Stimulated activated CD8-positive, alpha-beta memory T cell treated with anti-CD3 and anti-CD28 coated beads, Interleukin-12 subunit alpha, Interleukin-12 subunit beta, amount 100 ng/mL, for 24 hours (primary cell): Measurements from ENCODE around the gene SHH.
"Not testable (repeated sequence)": the region's sequence is repeated elsewhere in the genome, so short reads cannot be mapped to it uniquely, and the experiment has no call there.

Experiments
- DNase-seq: peaks from one replicate; pipeline ENCODE4 v3.0.0-alpha.2; 2020; ENCODE audit errors: extremely low read depth

Gene SHH

DNA sequence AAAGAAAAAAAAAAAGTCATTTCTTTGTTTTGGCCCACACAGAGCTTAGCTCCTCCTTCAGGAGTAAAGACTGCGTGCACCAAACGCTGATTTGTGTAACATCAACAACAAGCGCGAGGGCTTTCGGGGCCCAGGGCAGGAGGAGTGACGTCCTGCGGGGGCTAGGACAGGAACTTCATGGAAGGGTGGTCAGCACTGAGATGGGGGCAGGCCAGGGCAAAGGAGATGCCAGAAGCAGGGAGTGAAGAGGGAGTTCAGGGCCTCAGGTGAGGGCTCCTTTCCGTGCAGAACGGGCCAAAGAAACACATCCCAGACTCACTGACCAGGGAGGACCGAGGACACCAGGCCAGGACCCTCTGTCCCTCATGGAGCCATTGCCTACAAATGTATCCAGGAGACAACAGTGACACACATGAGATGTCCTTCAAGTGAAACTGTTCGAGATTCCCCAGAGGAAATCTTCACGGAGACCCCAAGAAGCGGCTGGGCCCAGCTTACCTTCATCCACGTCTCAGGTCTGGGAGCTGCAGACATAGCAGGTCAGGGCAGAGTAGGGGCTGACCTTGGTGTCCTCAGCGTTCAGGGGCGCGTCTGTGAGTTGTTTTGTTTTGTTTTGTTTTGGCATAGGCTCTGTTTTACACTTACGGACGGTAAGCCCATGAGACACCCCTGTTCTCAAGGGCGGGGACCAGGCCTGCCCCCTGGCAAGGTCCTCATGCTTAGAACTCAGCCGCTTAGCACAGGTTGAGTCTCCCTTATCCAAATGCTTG is 30.4 kb upstream of the SHH start:
- DNase-seq, result no peak

DNA sequence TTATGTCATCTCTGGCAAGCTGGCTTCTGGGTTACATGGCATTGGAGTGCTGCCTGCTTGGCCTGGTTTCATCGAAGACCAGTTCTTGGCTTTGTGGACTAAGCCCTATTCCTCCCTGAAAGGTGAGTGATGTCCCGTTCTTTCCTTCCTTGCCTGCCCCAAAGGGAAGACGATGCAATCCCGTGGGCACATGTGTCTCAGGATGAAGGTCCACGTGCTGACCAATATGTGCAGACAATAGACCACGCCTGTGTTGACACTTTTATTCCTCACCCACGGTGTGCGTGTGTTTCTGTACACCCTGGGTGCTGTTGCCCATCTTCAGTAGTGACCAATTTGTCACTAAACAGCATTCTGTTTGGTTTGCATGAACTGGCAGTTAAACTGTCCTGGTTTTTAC is 28.6 kb upstream of the SHH start:
- no peak for DNase-seq

DNA sequence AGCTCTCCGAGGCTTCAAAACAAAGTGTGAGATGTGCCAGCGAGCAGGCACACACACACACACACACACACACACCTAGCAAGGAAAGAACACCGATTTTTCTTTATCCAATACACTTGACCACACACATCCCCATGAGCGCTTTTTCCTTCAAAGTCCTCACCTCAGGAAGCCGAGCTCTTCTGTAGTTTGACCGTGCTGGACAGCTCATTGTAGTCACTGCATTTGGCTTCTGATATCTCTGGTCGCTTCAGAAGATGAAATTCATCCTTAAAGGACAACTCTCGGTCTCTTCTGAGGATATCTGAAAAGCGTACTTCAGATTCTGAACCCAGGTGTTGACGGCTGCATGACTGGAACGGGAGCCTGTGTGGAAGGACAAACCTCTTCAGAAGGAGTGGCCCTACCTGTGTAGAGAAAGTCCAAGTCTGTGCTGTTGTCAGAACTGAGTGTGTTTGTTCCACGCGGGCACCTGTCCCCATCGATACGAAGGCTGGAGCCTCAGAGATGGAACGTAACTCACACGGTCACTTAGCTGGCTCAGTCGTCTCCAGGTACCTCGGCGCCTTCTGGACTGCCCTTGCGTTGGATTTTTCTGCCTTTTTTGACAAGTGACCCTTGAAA is 28.1 kb upstream of the SHH start:
- DNase-seq, result no peak

DNA sequence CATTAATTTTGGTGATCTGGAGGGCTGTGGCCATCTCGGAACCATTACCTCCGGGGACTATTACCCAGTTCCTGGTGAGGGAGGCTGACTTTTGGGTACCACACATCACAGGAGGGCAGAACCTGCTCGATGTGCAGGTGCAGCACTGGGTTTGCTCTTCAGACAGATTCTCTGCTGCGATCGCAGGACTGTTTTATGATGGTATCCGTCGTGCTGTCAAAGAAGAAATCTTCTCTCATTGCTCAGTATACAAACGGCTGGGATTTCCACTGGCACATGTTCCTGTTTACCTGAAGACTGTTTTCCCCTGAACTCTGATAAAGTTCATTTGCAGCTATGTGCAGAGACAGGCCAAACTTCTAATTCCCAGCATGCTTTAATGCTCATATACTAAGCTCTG is 27.2 kb upstream of the SHH start:
- DNase-seq, result no peak

DNA sequence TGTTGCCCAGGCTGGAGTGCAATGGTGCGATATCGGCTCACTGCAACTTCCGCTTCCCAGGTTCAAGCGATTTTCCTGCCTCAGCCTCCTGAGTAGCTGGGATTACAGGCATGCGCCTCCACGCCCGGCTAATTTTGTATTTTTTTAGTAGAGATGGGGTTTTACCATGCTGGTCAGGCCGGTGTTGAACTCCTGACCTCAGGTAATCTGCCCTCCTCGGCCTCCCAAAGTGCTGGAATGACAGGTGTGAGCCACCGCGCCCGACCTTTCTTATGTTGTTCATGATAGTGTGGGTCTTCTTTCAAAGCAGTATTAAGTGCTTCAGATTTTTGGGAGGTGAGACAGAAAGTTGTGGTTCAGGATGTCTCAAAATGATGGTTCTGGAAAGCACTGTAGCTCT is 26.0 kb upstream of the SHH start:
- DNase-seq, result not testable (repeated sequence)

DNA sequence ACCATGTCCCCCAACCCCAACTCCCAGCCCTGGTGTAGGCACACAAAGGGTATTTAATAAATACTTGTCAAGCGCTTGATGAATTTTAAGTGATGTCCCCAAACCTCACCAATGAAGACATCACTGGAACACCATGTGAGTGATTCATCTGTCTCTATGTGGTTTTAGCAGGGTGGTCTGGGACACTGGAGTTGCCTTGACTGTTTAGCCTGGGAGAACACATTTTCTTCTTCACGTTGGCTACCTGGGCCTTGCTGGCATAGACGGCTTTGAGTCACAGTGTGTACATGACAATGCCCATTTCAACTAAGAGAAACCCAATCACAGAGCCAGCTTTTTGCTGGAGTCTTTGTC is 24.8 kb upstream of the SHH start:
- DNase-seq, result no peak

DNA sequence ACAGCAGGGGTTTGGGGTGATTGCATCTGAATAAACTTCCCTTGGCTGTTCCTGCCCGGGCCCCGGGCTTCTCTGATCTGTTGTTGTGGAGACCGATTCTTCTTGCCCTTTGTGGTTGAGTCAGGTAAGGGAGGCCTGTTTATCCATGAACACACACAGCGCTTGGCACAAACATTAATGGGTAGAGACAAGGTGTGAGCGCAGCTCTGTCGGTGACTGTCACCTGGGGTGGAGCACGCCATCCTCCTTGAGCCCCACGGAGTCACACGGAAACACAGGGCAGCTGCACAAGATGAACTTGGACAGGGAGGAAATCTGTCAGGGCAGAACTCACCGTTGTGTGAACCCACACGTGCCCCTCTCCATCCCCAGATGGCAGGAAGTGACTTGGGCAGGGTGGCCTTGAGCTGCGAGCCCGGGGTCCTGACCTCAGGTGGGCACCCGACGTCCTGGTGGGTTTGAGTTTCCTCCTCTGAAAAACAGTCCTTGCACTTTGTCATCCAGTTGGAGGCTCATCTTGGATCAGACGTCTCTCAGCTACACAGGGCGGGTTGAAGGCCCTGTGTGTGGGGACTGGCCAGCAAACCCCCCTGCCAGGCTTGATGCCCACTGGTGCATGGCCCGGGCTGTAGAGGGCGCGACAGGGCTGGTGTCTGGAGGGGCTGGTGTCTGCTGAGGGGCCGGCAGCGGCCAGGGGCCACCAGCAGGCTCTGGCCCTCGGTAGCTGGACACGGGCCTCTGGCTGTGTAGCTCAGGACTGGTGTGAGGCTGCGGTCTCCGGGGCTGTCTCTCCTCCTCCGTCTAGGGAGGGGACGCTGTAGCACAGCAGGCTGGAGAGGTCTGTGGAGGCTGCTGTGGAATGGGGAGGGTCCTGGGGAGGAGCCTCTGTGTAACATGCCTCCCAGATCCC is 24.2 kb upstream of the SHH start:
- no peak for DNase-seq

DNA sequence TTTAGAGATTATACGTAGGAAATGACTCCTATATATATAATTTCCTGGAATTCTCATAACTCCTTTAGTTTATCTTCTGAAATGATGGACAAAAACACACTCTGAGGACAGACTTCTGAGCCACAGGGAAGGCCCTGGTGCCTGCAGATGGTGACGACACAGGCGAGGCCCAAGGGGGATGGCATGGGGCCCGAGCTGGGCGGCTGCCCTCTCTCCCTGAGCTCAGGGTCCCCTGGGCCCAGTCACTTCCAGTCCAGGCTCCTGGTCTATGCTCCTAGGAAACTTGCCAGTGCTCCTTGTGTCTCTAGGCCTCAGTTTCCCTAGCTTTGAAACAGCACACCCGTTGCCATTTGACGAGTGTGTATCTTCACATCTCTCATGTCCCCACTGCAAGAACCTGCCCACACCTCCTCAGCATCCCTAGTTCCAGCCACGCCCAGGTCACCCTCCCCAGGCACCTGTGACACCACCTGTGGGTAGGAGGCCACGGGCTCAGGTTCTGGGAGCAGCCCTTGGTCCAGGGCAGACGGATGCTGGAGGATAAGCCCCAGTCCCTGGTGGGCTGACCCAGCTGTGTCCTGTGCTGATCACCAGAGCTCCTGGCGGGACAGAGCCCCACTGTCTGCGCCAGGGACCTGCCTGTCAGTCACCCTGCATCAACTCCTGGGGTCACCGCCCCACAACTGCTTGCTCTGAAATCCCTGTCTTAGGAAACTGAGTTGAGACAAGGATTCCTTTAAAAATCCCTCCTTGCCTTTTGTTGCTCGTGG is 23.4 kb upstream of the SHH start:
- no peak for DNase-seq

DNA sequence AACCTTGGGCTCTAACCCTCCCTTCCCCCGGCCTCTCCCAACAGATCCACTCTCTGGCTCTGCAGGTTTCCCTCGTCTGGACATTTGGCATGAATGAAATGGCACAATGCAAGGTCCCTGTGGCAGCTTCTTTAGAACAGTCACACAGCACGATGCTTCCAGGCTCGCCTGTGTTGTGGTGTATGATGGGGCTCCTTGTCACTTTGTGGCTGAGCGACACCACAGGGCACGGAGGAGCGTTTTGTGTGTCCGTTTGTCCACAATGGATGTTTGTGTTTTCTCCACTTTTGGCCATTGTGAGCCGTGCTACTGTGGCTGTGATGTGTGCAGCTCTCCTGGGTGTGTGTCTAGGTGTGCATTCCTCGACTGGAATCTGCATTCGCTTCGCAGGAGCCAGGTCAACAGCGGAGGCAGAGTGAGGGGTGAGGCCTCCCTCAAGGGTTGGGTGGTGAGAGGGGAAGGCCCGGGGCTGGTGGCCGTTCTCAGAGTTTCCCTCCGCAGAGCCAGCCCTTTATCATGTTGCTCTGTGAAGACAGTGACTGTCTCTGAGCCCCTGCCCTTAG is 22.3 kb upstream of the SHH start:
- no peak for DNase-seq

DNA sequence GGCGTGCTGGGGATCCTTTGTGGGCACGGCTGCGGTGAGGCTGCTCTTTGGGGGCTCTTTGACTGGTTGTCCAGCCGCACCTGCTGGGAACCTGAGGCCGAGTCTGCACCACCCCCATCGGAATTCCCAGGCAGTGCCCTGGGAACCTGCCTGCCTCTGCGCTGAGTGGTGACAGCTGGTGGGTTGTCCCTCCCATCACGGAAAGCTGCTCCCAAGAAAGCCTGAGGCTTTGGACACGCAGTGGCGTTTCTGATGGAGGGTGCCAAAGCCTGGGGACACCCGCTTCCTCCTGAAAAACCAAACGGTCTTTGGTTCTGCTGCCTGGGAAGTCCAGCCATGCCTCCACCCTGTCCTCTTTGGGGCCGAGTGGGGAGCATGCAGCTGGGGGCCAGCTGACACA is 21.4 kb upstream of the SHH start:
- no peak for DNase-seq

DNA sequence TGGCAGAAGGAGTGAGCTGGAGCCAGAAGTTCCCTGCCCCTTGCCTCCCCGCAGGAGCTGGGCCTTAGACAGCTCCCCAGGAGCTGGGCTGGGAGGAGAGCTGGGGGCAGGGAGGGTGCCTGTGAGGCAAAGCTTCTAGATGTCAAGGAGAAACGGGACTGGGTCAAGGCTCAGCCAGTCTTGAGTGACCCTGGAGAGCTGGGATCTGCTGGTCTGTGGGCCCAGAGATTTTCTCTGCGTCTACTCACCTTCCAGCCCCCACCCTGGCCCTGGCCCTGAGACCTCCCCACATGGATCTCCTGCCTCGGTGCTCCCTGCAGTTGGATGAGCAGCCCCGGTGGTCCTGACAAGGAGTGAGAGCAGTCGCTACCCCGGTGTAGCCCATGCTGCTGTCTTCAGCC is 20.3 kb upstream of the SHH start:
- no peak for DNase-seq

DNA sequence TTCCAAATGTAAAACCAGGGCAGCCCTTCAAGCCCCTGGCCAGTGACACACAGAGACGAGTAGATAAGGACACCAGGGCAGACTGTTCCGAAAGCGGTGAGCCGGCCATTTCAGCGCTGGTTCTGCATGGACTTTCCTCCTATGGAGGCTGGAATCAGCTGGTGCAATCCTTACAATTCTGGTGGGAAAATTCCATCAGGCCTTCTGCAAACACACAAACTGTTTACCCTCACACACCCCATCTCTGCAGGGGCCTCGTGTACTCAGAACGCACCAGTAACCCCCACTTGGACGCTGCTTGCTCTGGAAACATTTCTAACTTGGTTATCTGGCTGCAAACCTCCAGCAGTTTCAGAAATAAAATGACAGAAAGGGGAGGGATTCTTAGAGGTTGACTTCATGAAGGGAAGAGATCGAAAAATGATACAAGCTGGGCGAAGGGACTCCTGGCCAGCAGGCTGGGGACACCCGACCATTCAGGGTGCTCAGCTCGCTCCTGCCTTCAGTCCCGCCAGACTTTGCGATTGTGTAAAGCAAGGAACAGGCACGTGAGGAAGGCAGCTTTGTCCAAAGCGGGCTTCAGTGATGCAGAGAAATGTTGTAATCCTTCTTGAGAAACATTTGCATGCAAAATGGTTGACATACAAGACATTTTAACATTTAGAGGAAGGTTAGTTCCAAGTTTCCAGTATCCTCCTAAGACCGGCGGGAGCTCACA is 19.7 kb upstream of the SHH start:
- DNase-seq, result no peak

DNA sequence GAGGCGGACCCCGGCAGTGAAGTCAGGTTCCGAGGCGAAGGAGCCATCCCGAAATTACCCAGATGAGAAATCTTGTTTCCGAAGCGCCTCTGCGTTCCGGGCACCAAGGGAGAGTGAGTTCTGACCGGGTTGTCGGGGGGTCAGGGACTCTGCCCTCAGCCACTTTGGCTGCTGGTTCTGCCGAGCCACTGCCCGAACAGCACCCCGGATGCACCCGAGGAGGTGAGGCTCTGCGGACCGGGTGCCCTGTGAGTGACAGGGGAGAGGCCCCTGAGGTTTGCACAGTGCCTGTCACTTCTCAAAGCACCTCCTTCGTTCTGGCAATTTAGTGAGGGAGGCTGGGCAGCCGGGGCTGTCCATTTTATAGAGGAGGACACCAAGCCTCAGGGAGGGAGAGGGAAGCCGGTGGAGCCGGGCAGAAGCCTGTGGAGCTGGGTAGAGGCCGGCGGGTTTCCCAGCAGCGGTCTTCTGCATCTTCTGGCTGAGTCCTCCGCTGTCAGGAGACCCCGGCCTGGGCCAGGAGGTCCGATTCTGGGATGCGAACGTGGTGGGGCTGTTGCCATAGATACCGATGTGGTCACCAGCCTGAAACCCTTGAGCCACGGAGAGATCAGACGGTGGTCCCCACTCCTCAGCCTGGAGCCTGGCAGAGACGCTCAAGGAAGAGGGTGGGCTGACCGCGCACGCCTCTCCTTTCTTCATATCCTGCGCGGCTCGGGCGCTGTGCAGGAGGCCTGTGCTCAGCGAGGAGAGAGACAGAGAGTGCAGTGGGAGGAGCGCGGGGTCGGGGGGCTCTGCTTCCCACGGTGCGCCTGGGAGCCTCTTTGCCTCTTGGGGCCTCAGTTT is 18.9 kb upstream of the SHH start:
- DNase-seq, result no peak

DNA sequence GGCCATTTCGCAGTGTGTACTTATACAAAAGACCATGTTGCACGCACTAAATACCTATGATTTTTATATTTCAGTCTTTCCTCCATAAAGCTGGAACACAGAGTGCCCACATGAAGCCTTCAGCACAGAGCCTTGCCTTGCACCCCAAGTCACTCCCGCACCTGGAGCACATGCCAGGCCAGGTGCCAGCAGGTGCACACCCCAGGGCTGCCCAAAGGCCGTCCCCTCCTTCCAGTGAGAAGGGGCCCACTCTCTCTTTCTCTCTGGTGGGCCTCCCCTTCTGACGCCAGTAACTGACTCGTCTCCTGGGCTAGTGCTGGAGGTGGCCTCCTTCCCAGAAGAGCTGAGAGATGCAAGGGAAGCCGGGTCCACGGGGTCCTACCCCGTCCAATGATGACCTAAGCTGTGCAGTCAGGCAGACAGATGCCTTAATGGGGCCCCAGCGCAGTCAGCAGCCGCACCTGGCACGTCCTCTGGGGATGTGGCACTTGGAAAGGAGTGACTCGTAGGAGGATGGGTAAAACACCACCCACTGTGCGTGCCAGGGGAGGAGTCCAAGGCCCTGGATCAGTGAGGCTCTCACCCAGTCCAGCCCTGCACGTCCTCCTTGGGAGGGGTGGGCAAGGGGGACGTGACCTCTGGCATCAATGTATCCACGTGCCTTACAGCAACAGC is 17.7 kb upstream of the SHH start:
- DNase-seq, result no peak

DNA sequence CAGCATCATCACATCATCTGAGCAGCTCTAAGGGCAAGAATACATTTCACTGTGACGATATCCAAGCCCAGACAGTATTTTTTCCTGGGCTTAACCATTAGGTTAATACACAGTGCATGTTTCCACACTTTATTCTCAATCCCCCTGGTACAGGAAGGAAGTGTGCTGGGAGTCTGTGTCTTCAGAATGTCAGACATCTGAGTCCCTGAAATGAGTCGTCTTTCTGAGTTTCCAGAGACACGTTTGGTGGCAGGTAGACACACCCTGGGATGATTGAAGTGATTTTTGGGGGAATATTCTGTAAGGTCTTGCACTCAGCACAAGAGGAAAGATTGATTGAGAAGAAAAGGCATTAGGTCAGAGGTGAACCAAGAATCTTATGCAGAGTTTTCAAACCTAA is 13.1 kb upstream of the SHH start:
- no peak for DNase-seq

DNA sequence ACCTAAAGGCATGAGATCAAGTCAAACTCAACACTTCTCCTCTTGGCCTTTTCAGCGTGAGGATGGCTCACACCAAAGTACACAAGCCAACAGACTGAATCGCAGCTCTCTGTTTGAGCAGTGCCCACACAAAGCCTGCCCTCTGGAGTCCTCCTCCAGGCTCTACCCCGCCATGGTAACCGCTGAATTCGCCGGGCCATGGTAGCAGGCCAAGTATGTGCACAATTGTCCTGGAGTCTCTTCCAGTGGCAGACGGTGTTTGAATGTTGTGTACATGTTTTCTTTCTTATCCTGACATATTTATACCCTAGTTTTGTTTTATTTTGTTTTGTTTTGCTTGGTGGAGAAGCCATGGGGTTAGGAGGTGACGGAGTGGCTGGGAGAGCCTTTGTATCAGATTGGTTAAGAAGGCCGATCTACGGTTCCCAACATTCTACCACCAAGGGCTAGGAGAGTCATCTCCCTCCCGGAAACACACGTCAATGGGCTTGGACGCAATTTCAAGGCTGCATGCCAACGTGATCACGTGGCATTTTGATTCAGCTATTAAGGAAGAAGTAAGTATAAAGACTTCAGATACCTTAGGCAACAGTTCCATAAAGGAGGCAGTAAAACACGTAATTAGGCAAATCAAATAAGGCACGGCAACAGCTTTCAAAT is 12.1 kb upstream of the SHH start:
- DNase-seq, result no peak

DNA sequence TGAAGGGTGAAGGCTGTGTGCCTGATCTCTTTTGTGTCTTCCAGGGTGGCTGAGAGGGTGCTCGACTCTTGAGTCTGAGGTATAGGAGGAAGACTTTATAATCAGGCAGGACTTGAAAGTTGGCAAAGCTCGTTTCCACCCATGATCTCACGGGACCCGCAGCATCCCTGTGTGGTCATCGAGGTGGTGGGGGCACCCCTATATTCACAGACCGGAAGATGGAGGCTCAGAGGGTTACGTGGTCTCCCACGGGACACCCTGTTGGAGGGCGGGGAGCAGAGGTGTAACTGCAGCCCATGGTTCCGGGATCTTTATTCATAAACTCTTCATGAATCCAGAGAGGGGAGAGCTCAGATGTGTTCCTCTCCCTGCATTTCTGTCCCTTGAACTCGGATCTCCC is 9.6 kb upstream of the SHH start:
- no peak for DNase-seq

DNA sequence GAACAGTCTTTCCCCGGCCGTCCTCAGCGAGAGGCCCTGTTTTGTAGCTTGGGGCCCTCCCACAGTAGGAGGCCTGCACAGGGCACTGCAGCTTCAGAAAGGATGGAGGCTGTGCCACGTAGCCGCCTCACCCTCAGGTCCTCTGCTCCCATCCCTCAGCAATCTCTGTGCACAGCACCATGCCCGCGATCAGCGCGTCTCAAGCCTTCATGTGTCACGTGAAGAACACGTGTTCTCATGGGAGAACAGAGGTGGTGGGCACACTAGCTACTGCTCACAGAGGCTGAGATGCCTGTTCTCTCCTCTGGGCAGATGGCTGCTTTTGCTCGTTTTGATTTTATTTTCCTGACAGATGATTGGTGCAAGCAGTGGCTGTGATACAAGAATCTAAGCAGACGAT is 8.5 kb upstream of the SHH start:
- no peak for DNase-seq

DNA sequence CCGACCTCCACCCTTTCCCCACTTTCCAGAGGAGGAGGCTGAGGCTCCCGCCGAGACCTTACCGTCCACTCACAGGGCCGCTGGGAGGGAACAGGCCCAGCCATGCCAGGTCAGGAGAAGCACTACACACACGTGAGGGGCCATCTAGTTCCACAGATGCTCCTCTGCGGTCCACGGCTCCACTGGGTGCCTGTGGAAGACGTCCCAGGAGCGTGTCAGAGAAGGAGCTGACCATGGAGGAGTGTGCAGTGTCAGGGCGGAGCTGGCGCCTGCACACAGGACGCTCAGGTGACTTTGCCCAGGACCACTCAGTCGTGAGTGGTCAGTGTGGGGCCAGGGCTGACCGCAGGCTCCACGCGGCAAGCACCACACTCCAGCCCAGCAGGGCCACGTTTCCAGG is 8.0 kb upstream of the SHH start:
- DNase-seq, result no peak
